GM21737 (cell line): ENCODE measurements around the gene RALGAPA1.

Experiments
- ATAC-seq: cut with Tn5 transposase; IDR thresholded peaks from one replicate; pipeline ENCODE4 v1.9.1; 2021; ENCODE audit warnings: mild to moderate bottlenecking, moderate library complexity; ENCODE audit not compliant: unreplicated experiment

The RALGAPA1 gene

DNA sequence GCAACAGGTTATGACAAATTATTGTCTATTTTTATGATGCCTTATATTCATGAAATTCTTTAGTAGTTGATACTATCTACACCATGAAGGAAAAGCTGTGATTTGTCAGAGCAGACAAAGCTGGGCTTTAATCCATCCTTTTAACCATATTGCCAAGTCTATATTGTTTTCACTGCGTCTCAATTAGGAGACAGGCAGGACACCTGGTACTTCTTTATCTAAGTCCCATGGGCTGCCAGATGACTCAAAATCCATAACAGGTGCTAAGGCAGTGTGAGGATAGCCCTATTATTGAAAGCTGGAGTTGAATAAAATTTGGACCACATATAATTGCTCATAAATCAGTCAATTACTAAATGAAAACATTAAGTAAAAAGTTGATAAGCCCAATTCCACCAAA lies 252.5 kb downstream of the RALGAPA1 start:
- no peak for ATAC-seq

DNA sequence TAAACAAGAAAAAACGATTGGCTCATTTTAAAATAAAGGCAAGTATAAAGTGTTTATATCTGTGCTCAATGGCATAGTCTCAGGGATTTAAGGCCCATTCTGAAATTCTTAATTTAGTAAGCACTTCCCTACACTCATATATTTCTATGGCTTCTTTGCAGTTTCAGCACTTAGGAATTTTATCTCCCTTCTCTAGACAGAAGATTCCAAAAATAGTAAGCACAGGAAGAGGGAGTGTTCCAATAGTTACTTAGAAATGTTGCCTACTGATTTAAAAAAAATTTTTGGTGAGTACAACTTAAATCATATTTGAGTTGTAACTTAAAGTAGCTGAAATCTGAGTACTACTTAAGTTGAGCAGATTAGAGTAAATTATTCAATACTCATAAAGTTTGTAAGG lies 255.3 kb downstream of the RALGAPA1 start:
- no peak for ATAC-seq

DNA sequence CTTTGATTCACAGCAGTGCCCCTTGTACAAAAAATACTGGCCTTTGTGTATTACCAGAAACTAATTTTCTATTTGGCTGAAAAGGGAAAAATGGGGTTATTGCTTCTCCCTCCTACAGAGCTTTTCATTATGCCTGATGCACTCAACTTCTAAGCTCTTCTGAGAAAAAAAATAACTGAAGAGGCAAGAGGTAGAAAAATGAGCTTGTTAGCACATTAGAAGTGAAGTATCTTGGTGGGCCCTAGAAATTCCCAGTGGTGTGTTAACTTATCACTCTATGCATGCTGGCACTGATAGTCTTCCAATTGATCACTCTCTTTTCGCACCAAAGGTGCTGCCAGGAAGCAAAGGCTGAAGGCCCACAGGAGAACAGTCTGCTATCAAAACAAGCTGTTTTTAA lies 258.0 kb downstream of the RALGAPA1 start:
- no peak for ATAC-seq

DNA sequence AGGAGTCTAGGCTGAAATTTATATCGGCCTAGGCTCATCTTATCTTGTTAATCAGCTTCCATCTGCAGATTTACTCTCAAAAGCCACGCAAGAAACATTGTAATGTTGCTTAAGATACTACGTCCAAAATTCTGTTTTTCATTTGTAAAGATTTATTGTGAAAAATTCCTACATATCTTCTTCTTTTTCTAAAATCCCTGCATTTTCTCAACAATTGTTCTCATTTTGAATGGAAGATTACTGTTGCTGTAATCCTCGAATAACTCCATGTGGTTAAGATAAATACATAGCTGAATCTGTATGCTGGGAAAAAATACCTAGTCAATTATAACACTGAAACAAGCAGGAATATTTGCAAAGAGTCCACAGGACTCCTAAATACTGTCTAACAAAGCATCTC lies 259.5 kb downstream of the RALGAPA1 start:
- no peak for ATAC-seq

DNA sequence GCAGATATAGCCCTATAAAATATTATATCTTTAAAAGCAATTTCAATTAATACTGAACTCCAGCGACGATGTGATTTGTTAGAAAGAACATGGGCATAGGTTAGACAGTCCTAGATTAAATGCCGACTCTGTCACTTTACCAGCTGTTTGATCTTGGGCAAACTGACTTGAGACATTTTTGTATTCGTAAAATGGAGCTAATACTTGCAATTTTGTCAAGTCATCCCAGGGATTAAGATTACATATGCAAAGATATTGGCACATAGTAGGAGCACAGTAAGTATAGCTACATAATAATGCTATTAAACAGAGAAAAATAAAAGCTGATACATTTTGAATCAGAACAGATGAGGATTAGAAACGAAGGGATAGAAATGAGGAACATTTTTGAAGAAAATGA lies 266.1 kb downstream of the RALGAPA1 start:
- no peak for ATAC-seq

DNA sequence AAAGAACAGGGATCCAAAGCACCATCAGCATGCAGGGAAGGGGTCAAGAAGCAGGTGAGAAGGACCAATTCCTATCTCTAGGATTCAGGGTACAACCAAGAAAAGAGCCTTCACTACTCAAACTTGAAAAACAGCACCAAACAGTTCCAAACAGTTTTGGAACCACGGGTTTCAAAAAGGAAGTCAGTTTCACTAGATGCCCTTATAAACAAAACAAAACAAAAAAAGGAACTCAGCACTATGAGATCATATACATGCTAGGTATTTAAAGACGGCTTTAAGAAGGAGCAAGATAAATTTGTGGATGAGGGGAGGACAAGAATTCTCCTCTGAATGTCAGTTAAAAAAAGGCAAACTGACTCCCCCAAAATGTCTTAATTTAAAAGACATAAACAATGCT lies 269.1 kb downstream of the RALGAPA1 start:
- ATAC-seq, result no peak

DNA sequence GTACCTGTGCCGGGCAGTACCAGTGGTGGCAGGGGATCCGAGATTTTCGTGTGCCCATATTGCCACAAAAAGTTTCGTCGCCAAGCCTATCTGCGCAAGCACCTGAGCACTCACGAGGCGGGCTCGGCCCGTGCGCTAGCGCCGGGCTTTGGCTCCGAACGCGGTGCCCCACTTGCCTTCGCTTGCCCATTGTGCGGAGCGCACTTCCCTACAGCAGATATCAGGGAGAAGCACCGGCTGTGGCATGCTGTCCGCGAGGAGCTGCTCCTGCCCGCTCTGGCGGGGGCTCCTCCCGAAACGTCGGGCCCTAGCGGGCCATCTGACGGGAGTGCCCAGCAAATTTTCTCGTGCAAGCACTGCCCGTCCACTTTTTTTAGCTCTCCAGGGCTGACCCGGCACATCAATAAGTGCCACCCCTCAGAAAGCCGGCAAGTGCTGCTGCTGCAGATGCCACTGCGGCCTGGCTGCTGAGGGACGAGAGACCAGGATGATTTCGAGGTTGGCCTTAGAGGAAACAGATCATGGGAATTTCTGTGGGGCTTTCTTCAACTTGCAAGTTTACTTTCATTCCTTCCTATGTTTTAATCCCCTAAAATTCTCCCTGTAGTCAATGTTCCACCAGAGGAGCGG lies 273.5 kb downstream of the RALGAPA1 start:
- ATAC-seq, result no peak

DNA sequence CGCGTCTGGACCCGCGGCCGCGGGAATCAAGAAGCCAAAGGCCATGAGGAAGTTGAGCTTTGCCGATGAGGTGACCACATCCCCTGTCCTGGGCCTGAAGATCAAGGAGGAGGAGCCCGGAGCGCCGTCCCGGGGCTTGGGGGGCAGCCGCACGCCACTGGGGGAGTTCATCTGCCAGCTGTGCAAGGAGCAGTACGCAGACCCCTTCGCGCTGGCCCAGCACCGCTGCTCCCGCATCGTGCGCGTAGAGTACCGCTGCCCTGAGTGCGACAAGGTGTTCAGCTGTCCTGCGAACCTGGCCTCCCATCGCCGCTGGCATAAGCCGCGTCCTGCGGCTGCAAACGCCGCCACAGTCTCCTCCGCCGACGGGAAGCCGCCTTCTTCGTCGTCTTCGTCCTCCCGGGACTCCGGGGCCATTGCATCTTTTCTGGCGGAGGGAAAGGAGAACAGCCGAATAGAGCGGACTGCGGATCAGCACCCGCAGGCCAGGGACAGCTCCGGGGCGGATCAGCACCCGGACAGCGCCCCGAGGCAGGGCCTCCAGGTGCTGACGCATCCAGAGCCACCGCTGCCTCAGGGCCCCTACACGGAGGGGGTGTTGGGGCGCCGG lies 274.1 kb downstream of the RALGAPA1 start:
- peak; percentile 70 for ATAC-seq

DNA sequence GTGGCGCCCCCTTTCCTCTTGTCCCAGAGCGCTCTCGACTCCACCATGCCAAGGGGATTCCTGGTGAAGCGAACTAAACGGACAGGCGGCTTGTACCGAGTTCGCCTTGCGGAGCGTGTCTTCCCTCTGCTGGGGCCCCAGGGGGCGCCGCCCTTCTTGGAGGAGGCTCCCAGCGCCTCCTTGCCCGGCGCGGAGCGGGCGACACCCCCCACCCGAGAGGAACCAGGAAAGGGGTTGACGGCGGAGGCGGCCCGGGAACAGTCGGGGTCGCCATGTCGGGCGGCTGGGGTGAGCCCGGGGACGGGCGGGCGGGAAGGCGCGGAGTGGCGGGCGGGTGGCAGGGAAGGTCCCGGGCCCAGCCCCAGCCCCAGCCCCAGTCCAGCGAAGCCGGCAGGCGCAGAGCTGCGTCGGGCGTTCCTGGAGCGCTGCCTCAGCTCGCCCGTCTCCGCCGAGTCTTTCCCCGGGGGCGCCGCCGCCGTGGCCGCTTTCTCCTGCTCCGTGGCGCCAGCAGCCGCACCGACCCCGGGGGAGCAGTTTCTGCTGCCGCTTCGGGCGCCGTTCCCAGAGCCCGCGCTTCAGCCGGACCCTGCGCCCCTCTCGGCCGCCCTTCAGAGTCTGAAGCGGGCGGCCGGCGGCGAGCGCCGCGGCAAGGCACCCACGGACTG lies 274.8 kb downstream of the RALGAPA1 start:
- peak; percentile 12 for ATAC-seq

DNA sequence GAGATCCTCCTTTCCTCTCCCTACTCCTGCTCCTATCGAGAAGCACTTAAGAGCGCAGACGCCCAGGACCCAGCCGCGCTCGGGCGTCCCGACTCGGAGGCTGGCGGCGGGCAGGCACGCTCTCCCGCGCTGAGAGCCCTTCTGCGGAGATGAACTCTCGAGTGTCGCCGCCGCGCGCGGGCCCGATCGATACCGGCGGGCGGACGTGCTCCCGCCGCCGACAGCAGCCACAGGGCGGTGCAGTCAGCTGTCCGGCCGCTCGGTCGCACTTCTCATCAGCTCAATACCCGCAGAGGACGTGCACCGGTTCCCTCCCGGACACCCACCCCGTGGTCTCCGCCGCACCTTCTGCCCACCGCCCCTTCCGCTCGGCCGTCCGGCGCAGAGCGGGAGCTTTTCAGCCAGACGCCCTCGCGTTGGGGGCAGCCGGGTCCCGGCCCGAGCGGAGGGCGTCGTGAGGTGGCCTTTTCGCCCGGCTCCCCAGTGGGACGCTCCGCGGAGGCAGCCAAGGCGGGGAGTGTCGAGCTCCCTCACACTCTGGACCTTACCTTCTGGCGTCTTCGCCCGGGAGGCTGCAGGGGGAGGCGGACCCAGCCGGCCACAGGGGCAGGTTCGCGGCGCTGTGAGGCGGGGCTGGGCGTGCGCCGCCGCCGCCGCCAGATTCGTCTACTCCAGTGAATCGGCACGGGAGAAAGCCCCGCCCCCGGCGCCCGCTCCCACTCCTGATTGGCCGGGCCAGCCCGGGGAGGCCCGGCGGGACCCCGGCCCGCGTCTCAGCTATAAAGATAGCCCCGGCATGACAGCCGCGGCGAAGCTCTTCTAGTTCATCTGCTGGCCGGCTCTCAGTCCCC lies 275.5 kb downstream of the RALGAPA1 start, which contains the start of gene INSM2:
Gene INSM2, plus strand, starts transcription at position 808 of the 851 bp plus-strand sequence. CDS start 89 bp downstream, outside the sequence.
- peak; percentile 73 for ATAC-seq

DNA sequence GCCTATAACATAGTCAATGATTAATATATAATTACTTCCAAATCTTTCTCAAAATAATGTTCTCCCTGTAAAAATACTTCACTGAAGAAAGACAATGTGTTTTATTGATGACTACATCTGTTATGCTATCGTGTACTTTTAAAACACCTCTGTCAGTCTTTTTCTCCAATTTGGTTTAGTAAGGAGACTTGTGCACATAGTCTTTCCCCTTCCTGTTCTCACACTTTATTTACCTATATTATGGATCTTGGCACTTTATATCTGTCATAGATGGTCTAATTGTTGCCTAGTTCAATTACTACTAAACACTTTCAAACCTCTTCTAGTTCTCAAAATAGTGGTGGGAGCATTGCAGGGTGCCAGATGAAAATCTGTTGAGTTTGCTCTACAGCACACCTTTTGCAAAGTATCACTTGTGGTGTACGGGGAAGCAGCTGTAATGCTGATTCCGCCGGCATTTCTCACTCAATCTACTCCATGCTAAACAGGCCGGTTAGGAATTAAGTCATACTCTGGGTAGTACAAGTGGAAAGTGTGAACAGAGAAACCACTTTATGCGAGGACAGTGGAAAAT lies 276.2 kb downstream of the RALGAPA1 start:
- ATAC-seq, result no peak

DNA sequence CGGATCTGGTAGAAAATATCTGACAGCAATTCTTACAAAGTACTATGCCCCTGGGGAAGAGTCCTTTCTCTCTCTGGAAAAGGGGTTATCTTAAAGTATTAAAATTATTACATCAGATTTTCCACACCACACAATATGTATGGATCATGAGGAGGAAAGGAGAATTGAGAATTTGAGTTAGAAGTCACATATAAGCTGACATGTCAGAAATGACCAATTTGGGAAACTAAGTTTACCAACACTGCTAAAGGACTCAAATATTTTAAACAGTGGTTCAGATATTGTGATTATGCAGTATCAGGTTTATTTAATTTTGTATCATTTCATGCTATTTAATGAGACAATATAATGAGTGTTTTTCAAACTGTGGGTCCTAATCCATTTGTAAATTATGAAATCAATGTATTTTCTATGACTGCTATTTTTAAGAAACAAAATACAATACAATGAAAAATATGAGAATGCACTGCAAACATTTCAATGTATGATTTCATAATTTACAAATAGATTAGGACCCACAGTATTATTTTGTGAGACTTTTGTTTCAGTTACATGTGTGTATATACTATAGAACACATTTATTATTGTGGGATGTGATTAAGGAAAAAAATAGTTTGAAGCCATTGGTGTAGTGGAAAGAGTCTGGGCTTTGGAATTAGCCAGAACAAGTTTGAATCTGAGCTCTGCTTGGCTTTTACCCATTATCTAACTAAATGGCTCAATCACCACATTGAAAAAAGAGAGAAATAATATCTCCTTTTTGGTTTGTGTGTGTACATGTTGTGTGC lies 276.9 kb downstream of the RALGAPA1 start:
- no peak for ATAC-seq

DNA sequence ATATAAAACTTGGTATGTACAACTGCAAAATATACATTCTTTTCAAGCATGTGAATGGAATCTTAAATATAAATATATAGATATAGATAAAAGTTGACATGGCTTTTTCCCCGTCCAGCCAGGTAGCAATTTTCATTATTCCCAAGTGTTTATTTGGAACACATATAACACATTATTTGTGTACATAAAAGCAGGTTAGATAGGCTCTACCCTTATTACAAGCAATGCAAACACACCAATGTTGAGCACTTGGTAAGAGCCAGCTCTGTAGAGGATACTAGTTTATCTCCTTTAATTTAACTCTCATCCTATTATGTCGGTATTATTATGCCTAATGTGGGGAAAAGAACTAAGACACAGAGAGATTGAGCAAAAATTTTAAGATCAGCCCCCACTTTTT lies 282.1 kb downstream of the RALGAPA1 start:
- no peak for ATAC-seq

DNA sequence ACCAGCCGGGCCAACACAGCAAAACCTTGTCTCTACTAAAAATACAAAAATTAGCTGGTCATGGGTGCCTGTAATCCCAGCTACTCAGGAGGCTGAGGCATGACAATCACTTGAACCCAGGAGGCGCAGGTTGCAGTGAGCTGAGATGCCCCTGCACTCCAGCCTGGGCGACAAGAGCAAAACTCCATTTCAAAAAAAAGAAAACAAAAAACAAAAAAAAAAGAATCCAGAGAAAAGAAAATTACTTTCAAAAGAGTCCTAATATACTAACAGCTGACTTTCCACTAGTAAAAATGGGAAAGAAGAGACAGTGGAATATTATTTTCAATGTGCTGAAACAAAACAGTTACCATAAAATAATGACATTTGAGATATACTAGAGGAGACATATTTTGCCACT lies 283.4 kb downstream of the RALGAPA1 start:
- no peak for ATAC-seq

DNA sequence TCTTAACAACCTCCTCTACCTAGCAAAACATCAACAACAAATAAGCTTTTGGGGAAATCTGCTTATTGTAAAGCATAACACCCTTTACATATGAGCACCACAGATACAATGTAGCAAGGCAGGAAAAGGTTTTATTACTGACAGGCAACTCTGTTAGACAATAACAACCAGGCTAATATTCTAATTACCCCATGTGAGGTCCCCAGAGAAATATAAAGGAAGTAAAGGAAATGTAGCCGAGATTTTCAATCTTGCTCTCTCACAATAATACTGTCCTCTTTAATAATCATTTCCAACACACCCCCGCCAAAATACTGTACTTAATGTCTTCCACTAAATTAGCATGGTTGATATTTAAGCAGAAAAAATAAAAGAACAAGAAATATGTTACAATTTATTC lies 289.1 kb downstream of the RALGAPA1 start:
- ATAC-seq, result no peak

DNA sequence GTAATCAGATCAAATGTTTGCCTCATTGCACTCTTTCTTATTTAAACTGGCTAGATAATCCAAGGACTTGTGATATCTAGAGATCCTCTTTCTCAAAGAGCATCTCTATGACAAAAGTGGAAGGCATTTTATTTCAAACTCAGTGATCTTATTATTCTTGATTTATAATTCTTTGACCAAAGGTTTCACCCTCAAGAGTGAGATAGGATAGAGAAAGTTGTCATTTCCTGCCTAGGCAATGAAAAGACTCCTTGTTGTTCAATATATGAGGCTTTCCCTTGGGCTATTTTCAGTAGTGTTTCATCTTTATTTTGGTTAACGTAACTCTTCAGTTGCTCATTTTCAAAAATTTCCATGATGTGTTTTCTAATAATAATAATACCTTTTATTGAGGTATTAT lies 293.2 kb downstream of the RALGAPA1 start:
- no peak for ATAC-seq

DNA sequence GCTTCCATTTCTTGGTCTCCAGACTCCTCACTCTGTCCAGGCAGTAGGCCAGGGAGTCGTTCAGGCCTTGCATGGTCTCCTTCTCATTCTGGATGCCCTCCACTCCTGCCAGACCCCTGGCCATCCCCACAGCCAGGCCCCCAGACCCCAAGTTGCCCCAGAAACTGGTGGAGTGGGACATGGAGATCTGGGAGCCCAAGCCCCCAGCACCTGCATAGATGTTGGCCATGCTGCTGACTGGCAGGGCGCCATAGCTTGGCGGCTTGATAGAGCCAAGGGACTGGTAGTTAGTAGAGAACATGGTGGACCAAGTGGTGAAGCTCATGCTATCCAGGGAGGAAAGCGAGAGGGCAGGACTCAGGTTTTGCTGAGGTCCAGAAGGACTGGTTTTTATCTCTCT lies 296.3 kb downstream of the RALGAPA1 start:
- ATAC-seq, result no peak

DNA sequence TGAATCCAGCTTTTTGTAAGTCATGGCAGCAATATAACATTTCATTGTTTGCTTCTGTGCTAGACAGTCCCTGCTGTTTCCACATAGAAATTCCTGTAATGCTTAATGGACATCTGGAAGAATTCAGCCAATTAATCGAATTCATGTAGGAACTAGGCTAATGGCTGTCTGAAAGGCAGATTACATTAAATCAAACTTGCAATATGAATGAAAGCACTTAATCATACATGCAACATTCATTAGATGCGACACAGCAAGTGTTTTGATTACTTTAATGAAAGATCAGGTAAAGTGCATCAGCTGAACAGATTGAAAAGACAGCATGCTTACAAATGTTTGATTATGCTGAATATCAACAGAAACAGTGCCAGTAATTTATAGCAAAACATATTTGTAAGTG lies 299.2 kb downstream of the RALGAPA1 start:
- no peak for ATAC-seq

DNA sequence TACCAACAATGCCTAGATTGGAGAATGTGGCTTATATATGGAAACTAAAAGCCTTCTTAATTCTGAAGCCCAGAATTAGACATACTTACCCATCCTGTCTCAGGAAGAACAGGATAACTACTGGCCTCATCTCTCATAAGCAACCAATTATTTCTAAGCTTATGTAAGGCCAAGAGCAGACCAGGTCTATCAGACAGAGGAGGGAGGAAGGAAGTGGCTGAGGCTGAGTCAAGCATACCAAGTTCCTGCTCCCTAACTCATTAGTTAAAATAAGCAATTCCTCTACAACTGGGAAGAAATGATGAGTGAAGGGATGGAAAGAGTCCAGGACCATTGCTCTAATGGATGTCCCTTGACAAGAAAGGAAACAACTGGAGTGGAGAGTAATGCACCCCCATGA lies 302.2 kb downstream of the RALGAPA1 start:
- ATAC-seq, result no peak

DNA sequence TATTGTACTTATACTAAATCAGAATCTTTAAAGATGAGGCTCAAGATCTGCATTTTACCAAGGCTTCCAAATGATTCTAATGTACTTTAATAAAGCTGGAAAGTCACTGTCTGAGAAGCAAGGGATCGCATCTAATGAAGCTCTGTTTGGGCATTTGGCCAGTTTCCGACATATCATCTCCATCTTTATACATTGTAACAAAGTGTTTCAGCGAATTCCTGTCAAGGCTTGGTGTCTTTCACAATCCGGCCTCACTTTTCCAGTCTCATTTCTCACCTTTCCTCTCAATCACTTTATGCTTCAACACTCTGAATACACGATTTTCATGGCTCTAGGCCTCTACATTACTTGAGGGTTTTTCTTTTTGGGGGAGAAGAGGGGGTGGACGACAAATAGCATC lies 302.6 kb downstream of the RALGAPA1 start:
- ATAC-seq, result no peak
